RWPE1 (cell line): ENCODE measurements around the gene SCIN.
A peak's percentile ranks its signal among the peaks of the same experiment; 100 is the strongest.

Experiments used
- CTCF ChIA-PET: fragments of 350-600 bp; sonication (Branson Sonifier 250); formaldehyde crosslinking; extraction: SDS; loops from one replicate; lab custom pipeline; 2021; lab: Yijun Ruan, JAX
- POLR2A ChIA-PET: fragments of 400-600 bp; formaldehyde crosslinking; extraction: SDS; loops from one replicate; lab custom pipeline; 2020; ENCODE audit warnings: antibody characterized with exemption; ENCODE audit not compliant: low non-redundant PET; lab: Yijun Ruan, JAX
- DNase-seq: peaks from one replicate; pipeline ENCODE4 v3.0.0; 2012; ENCODE audit warnings: low spot score
- H3K27ac ChIP-seq: fragments of 450-650 bp; 2 replicates; pipeline ENCODE4 v1.5.1; 2017
- TF ChIP-seq, protein P1 (sequence below): fragments of 450-650 bp; conservative IDR thresholded peaks from 2 replicates; pipeline ENCODE4 v1.5.1; 2017; ENCODE audit warnings: low read depth, mild to moderate bottlenecking

SCIN gene

DNA sequence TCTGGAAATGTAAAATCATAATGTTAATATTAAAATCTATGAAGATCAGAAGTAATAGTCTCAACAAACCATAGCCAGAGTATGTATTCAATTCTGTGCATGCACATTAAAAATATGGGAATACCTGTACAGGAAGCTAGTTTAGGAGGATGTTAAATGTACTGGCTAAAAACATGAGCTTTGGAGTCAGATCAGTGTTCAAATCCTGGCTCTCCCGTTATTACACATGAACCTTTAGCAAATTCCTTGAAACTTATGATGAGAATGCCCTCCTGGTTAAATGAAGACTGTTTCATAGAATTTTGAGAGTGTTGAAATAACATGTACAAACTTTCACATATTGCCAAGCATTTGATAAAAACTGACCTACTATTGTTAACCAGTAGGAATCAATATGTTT, 121.5 kb downstream of the SCIN start:
- no peak overlapping the region for H3K27ac ChIP-seq
- ChIA-PET CTCF (no interaction called here), POLR2A (no interaction called here)
- TF ChIP-seq, protein P1, sequence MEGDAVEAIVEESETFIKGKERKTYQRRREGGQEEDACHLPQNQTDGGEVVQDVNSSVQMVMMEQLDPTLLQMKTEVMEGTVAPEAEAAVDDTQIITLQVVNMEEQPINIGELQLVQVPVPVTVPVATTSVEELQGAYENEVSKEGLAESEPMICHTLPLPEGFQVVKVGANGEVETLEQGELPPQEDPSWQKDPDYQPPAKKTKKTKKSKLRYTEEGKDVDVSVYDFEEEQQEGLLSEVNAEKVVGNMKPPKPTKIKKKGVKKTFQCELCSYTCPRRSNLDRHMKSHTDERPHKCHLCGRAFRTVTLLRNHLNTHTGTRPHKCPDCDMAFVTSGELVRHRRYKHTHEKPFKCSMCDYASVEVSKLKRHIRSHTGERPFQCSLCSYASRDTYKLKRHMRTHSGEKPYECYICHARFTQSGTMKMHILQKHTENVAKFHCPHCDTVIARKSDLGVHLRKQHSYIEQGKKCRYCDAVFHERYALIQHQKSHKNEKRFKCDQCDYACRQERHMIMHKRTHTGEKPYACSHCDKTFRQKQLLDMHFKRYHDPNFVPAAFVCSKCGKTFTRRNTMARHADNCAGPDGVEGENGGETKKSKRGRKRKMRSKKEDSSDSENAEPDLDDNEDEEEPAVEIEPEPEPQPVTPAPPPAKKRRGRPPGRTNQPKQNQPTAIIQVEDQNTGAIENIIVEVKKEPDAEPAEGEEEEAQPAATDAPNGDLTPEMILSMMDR, result no peak
- no peak for DNase-seq

DNA sequence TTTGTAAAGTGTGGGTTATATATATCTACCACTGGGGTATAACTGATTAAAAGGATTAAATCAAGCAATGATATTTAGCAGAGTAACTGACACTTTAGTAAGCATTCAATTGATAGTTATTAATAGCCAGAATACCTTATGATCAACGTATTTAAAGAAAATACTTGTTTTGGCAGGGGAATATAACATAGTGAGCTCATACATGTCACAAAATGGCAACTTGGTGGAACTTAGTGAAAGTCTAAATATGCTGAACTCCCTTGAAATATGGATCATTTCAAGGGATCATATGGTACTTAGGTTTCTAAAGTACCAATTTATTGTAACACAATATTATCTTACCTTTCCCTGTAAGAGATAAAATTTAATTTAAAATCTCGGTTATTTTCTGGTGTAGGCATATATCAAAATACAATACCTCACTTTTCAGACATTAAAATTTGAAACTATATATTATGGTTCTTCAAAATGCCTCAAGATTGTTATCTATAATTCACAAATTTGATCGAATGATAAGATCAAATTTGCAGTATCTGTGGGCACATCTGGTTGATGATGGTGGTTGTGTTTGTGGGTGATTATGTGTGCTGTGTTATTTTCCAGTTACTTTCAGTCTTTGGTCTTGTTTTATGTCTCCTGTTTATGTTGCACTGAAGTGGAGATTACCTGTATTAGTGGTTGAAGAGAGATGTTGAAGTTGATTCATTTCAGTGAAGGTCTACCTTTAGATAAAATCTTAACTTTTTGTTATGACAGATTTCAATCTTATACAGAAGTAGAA, 122.1 kb downstream of the SCIN start:
- DNase-seq, result no peak
- CTCF ChIA-PET, result no interaction called here
- no peak overlapping the region for H3K27ac ChIP-seq
- TF ChIP-seq, protein P1, result no peak
- POLR2A ChIA-PET, result no interaction called here

DNA sequence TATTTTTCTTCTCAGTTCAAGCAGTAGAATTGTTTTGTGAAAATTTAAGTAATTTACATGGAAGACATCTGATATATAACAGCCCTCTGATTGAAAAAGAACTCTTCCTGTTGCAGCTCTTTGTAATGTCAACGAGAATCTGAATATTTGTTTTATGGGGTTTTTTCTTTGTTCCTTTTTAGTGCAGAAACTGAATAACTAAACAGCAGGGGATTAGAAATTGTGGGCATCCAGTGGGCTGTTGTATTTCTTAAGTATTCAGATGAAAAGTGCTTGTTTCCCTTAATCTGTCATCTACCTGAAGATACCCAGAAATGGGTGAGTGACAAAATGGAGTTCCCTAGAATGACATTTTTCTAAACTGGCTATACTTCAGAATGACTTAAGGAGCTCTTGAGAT, 124.3 kb downstream of the SCIN start:
- TF ChIP-seq, protein P1, result no peak
- DNase-seq, result no peak
- ChIA-PET CTCF (interaction anchor here (0.5 to 0.7 kb wide), 2 partner anchors 288 to 544 kb away, joined by 3 to 8 read pairs; no protein-coding TSS in a partner anchor), POLR2A (no interaction called here)
- no peak overlapping the region for H3K27ac ChIP-seq

DNA sequence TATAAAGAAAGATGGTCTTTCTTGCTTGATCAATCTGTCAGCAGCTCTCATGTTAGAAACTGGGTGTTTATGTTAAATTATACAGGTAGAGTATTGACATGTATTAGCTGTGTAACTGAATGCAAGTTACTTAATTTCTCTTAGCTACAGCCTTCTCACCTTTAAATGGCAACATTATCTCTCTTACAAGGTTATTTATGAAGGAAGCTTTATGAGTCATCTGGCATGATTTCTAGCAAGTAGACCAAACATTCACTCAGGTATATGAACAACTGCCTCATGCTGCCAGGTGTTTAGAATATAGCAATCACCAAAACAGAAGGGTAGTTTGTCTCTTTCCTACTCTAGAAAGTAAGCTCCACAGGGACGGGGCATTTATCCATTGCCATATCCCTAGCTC, 125.4 kb downstream of the SCIN start:
- ChIA-PET POLR2A (no interaction called here), CTCF (interaction anchor here (0.6 kb wide), 3 partner anchors 9 to 218 kb away, joined by 3 read pairs; no protein-coding TSS in a partner anchor)
- TF ChIP-seq, protein P1, result no peak
- peak overlapping the region; percentile 59; the same call in 1 of the 2 replicates for H3K27ac ChIP-seq
- DNase-seq, result peak; percentile 34

DNA sequence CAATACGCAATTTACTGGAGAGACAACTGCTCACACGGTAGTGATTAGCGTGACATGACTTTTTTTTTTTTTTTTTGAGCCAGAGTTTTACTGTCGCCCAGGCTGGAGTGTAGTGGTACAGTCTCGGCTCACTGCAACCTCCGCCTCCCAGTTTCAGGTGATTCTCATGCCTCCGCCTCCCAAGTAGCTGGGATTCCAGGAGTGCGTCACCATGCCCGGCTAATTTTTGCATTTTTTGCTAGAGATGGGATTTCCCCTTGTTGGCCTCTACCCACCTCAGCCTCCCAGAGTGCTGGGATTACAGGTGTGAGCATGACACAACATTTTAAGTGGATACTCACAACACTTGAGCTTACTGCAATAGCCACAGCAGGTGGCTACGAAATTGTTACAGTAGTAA, 128.8 kb downstream of the SCIN start:
- TF ChIP-seq, protein P1, result no peak
- ChIA-PET CTCF (interaction anchor here (0.6 kb wide), 2 partner anchors 419 to 453 kb away, joined by 3 read pairs; no protein-coding TSS in a partner anchor), POLR2A (no interaction called here)
- H3K27ac ChIP-seq, result no peak overlapping the region
- no peak for DNase-seq

DNA sequence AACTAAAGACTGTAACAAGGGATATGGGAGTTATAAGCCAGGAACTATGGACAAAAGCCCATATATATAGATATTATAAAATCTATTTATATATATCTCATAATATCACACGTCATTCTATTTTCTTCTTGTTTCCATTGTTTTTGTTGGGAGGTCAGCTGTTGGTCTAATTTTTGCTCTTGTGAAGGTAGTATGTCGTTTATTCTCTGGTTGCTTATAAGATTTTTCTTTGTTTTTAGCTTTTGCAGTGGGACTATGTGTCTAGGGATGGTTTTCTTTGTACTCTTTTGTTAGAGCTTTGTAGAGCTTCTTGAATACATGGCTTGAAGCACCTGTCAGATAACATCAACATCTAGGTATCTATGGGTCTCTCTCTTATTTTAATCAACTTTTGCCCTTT, 130.9 kb downstream of the SCIN start:
- DNase-seq, result no peak
- POLR2A ChIA-PET, result no interaction called here
- CTCF ChIA-PET, result no interaction called here
- no peak overlapping the region for H3K27ac ChIP-seq
- TF ChIP-seq, protein P1, result no peak
